ENCODE measurements around the gene FOXF2. TPM values are rescaled to one million over a fixed set of nuclear protein-coding genes. Genes with fewer than 3 reads are reported as not detected.
"Not testable (repeated sequence)": the region's sequence is repeated elsewhere in the genome, so short reads cannot be mapped to it uniquely, and the experiment has no call there.

Gene FOXF2
- under 1 TPM in 2 of 3 donors, not detected in 1; 0.10 to 0.34 TPM for polyA plus RNA-seq (ENCODE audit: insufficient read length in 3 of 3)
- long read RNA-seq, donor 1 = 0 reads
- long read RNA-seq, donor 2 = 0 reads
- long read RNA-seq, donor 3 = 0 reads
- long read RNA-seq, donor 4 = 0 reads
- long read RNA-seq, donor 5, partial matches to known transcripts = 0 of 1 reads
- long read RNA-seq, donor 5, other reads (novel, unspliced or antisense) = 0 of 1 reads
- long read RNA-seq, donor 6, partial matches to known transcripts = 0 of 1 reads
- long read RNA-seq, donor 6, other reads (novel, unspliced or antisense) = 0 of 1 reads
- long read RNA-seq, donor 7 = 0 reads
- long read RNA-seq, donor 8 = 0 reads
- long read RNA-seq, donor 9 = 0 reads
- long read RNA-seq, donor 10 = 0 reads
- long read RNA-seq, donor 11 = 0 reads
- long read RNA-seq, donor 12 = 0 reads
- long read RNA-seq, donor 13 = 0 reads
- long read RNA-seq, donor 14, partial matches to known transcripts = 0 of 1 reads
- long read RNA-seq, donor 14, other reads (novel, unspliced or antisense) = 0 of 1 reads
- long read RNA-seq, donor 15, transcript FOXF2-202 (2 exons, 2,451 nt) = major isoform, 12 of 12 reads
- long read RNA-seq, donor 15, partial matches to known transcripts = 0 of 12 reads
- long read RNA-seq, donor 15, other reads (novel, unspliced or antisense) = 0 of 12 reads
- long read RNA-seq, donor 16 = 0 reads

- DNase-seq = no peak
Observed at GRCh38 chr6:1389369-1390132, at the start of gene FOXF2. Gene FOXF2 (plus strand): TSS chr6:1389576. CDS start chr6:1389948, 372 bp downstream.

GRCh38 chr6:1346101-1346500 is 43.3 kb upstream of the FOXF2 start:
- DNase-seq = no peak

- no peak for DNase-seq
Observed at GRCh38 chr6:1346558-1347091, 42.8 kb upstream of the FOXF2 start.

GRCh38 chr6:1347161-1347560 is 42.2 kb upstream of the FOXF2 start:
- DNase-seq = no peak

GRCh38 chr6:1348675-1349074 is 40.7 kb upstream of the FOXF2 start:
- no peak for DNase-seq

GRCh38 chr6:1349655-1350054 is 39.7 kb upstream of the FOXF2 start:
- no peak for DNase-seq

- DNase-seq = no peak
Observed at GRCh38 chr6:1351381-1352008, 37.9 kb upstream of the FOXF2 start.

GRCh38 chr6:1355068-1355467 is 34.3 kb upstream of the FOXF2 start:
- DNase-seq = not testable (repeated sequence)

GRCh38 chr6:1361717-1362116 is 27.7 kb upstream of the FOXF2 start:
- DNase-seq = not testable (repeated sequence)

GRCh38 chr6:1362643-1363042 is 26.7 kb upstream of the FOXF2 start:
- DNase-seq = no peak

GRCh38 chr6:1363298-1363697 is 26.1 kb upstream of the FOXF2 start:
- DNase-seq = no peak

GRCh38 chr6:1363729-1364572 is 25.4 kb upstream of the FOXF2 start:
- no peak for DNase-seq

- DNase-seq = no peak
Observed at GRCh38 chr6:1364791-1365190, 24.6 kb upstream of the FOXF2 start.

- DNase-seq = no peak
Observed at GRCh38 chr6:1365686-1366085, 23.7 kb upstream of the FOXF2 start.

GRCh38 chr6:1367771-1368170 is 21.6 kb upstream of the FOXF2 start:
- DNase-seq = no peak

GRCh38 chr6:1368940-1369339 is 20.4 kb upstream of the FOXF2 start:
- DNase-seq = no peak

GRCh38 chr6:1369695-1370094 is 19.7 kb upstream of the FOXF2 start:
- DNase-seq = not testable (repeated sequence)

- DNase-seq = no peak
Observed at GRCh38 chr6:1371933-1372332, 17.4 kb upstream of the FOXF2 start.

- no peak for DNase-seq
Observed at GRCh38 chr6:1372690-1373089, 16.7 kb upstream of the FOXF2 start.

- no peak for DNase-seq
Observed at GRCh38 chr6:1376653-1377052, 12.7 kb upstream of the FOXF2 start.

GRCh38 chr6:1377526-1377925 is 11.8 kb upstream of the FOXF2 start:
- no peak for DNase-seq
